Amniotic stem cell (primary cell): ENCODE results near the gene CACNA1B.
"Not testable (repeated sequence)": the region's sequence is repeated elsewhere in the genome, so short reads cannot be mapped to it uniquely, and the experiment has no call there.

Experiments
- DNase-seq: peaks from one replicate; lab custom pipeline; 2025; lab: John Stamatoyannopoulos, UW

CACNA1B gene

GRCh38 chr9:137877506-137878122 lies at the start of gene CACNA1B:
Gene CACNA1B, plus strand, starts transcription at chr9:137877782. Its CDS starts 152 bp downstream, at chr9:137877934.
- not testable (repeated sequence) for DNase-seq

GRCh38 chr9:137827908-137828526 lies 49.6 kb upstream of the CACNA1B start:
- no peak for DNase-seq

- DNase-seq = no peak
Measured at GRCh38 chr9:137828527-137829259, 48.9 kb upstream of the CACNA1B start.

- DNase-seq = no peak
Measured at GRCh38 chr9:137829260-137829996, 48.2 kb upstream of the CACNA1B start.

- DNase-seq = no peak
Measured at GRCh38 chr9:137832191-137832700, 45.3 kb upstream of the CACNA1B start.

GRCh38 chr9:137832830-137833590 lies 44.6 kb upstream of the CACNA1B start:
- no peak for DNase-seq

- no peak for DNase-seq
Measured at GRCh38 chr9:137833721-137834613, 43.6 kb upstream of the CACNA1B start.

- no peak for DNase-seq
Measured at GRCh38 chr9:137834846-137835546, 42.6 kb upstream of the CACNA1B start.

GRCh38 chr9:137836151-137836830 lies 41.3 kb upstream of the CACNA1B start:
- no peak for DNase-seq

GRCh38 chr9:137836831-137837241 lies 40.7 kb upstream of the CACNA1B start:
- no peak for DNase-seq

GRCh38 chr9:137837345-137838278 lies 40.0 kb upstream of the CACNA1B start:
- no peak for DNase-seq

- DNase-seq = no peak
Measured at GRCh38 chr9:137838576-137838975, 39.0 kb upstream of the CACNA1B start.

- DNase-seq = no peak
Measured at GRCh38 chr9:137843355-137843754, 34.2 kb upstream of the CACNA1B start.

GRCh38 chr9:137851516-137852267 lies 25.9 kb upstream of the CACNA1B start:
- no peak for DNase-seq

- no peak for DNase-seq
Measured at GRCh38 chr9:137853392-137853995, 24.1 kb upstream of the CACNA1B start.

- no peak for DNase-seq
Measured at GRCh38 chr9:137860361-137860760, 17.2 kb upstream of the CACNA1B start.

- DNase-seq = no peak
Measured at GRCh38 chr9:137865581-137866145, 11.9 kb upstream of the CACNA1B start.
